Activated CD8-positive, alpha-beta memory T cell treated with anti-CD3 and anti-CD28 coated beads for 48 hours (primary cell): ENCODE data around the gene LYSMD1.
A peak's percentile ranks its signal among the peaks of the same experiment; 100 is the strongest.

Experiments used
- DNase-seq, 3 experiments: peaks; one replicate each; pipeline ENCODE4 v3.0.0-alpha.2; 2020; ENCODE audit warnings: low read depth in 2 of 3, low spot score in 2 of 3

Gene LYSMD1

GRCh38 chr1:151142411-151143056 lies 23.2 kb downstream of the LYSMD1 start:
- DNase-seq = no peak

GRCh38 chr1:151137789-151138188 lies 27.9 kb downstream of the LYSMD1 start:
- DNase-seq = no peak

DNA sequence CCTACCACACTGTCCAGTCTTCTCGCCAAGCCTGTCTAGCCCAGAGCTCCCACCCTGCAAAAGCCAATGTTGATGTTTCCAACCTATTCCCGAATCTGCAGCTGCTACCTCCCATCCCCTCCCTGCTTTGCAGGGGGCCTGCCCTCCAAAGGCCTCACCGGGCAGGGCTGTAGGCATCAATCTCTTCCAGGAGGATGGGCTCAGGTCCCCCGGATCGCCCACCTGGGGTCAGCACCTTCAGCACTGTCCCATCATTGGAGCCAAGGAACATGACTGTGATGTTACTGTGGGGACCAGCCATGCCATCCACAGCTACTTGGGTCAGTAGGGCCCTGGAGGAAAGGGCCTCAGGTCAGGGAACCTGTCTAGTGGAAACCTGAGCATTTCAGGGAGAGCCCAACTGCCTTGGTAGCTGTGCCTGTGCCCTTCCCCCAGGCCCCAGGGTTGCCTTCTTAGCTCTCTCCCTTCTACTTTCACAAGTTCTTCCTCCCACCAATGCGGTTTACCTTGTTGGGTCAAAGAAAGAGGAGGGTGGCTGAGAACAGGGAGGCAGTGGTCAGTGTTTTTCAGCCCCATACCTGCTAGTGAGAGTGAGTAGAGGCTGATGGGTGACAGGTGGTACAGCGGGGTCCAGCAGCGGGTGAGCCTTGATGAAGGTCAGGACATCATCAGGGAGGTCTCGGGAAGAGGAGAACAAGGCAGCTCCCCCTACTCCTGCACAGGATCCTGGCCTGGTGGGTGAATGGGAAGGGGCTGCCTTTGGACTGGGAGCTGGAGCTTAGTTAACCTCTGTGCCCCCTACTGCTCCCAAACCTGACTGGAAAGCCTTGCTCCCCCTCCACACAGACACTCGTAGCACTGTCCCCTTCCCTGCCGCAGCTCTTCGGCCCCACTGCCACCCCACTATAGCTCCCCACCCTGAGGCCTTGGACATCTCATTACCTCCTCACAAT lies 30.0 kb downstream of the LYSMD1 start:
- no peak for DNase-seq

DNA sequence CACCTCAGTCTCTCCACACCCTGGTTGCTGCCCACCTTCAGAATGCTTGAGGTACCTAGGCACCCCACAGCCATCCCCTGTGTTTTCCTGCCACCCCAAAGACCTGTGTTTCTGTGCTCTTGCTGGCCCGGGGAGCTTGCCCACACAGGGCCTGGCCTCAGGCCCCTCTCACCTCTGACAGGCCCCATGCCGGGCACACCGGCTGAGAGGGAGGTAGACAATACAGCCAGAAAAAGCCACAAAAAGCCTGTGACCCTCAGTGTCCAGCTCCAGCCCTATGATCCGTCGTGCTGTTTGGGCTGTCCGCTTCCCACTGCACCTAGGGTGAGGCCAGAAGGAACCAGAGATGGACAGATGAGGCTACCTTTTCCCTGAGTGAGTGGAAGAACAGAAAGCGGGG lies 30.7 kb downstream of the LYSMD1 start:
- no peak for DNase-seq

DNA sequence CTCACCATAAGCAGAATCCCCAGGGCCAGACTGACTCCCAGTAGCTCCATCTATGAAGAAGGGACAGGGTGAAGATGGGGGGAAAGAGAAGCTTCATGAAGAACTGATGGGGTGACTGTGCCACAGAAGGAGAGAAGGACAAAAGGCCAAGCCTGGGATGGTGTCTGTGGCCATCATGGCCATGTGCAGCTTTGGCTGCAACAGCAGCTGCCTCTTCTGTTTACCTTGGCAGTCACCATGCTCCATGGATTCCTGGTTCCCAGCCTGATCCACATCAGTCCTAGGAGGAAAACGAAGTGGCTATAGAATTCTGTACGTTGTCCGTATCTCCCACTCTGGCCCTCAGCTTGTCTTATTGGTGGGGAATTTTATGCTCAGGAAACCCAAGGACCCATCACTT lies 31.3 kb downstream of the LYSMD1 start:
- no peak for DNase-seq

DNA sequence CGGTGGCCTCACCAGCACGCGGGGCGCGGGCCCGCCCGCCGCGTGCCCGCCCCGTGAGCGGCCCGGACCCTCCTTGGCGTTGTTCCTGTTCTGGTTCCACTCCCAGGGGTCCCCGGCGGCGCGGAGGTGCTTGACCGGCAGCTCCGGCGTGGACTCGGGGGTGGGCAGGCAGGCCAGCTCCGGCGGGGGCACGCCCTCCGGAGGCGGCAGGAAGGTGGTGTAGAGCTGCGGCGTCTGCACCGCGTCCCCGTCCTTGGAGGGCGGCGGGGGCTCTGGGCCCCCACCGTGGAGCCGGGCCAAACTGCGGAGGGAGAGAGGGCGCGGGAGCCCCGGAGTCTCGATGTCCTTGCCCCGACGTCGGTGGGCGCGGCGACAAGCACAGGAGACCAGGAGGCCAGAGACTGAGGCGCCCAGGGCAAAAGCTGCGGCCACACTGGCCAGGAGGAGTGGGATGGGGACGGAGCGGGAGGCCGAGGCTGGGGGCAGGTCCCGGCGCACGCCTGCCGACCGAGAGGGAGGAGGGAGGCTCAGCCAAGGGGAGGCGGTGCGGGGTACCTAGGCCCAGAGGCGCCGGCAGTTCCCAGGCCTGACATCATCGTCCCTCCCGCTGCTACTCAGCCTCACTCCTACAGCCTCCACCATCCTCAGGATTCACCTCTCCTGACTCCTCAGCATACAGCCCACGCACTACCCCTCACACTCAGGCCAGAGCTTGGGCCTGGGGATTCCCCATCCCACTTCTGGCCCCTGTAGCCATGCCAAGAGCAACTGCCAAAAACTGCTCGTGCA lies 32.5 kb downstream of the LYSMD1 start:
- no peak for DNase-seq

DNA sequence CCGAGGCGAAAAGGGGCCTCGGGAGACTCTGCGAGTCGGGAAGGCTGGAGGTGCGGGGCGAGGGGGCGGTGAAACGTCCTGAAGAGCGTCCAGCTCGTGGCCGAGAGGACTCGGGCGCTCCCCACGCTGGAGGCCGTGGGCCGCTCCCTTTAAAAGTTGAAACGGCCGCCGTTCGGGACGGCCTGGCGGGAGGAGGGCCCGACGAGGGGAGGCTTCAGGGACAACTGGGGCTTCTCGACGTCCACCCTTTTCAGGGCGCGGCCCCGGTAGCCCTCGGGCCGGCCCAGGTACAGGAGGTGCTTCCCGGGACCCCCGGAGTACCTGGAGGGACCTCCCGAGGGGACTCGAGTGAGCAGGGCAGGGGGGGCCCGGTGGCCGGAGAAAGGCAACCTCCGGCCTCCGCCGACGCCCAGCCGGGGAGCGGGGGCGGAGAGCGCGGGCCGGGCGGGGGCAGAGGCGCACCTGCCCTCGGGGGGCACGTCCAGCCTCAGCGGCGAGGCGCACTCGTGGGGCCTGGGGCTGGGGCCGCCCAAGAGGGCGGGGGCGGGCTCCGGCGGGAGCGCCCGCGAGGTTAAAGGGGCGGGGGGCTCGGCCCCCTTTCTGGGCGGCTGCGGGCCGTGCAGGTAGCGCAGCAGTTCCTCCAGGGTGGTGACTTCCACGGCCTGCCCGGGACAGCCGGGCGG lies 33.2 kb downstream of the LYSMD1 start:
- DNase-seq = no peak

- DNase-seq = no peak
These were observed 33.9 kb downstream of the LYSMD1 start for GRCh38 chr1:151131701-151132334.

DNA sequence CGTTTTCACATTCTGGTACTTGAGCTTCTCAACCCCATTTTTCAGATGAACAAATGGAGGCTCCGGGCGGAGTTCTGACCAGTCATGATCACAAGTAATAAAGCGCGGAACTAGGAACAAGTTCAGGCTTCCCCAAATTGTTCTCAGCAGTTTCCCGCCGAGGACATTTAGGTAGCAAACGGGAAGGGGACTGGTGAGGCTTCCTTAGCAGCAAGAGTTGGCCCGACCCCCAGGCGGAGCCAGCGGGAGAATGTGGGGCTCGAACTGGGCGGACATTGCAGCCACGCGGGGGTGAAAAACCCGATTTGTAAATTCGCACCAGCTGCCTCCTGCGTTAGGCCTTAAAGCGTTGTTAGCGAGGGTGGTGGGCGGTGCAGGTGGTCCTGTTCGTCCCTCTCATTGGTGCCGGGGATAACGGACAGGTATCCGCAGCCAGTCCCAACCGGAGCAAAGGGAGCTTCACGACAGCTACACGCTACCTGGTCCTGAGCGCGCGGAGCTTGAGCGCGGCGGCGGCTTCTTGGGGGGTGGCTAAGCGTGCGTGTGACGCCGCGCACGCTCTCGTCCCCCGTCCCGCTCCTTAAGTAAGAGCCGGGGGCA lies 34.6 kb downstream of the LYSMD1 start:
- DNase-seq = peak; percentile 56 to 59 (median 58)

- no peak for DNase-seq
These were observed 36.9 kb downstream of the LYSMD1 start for GRCh38 chr1:151128800-151129199.

- no peak for DNase-seq
These were observed 40.8 kb downstream of the LYSMD1 start for GRCh38 chr1:151124763-151125403.

DNA sequence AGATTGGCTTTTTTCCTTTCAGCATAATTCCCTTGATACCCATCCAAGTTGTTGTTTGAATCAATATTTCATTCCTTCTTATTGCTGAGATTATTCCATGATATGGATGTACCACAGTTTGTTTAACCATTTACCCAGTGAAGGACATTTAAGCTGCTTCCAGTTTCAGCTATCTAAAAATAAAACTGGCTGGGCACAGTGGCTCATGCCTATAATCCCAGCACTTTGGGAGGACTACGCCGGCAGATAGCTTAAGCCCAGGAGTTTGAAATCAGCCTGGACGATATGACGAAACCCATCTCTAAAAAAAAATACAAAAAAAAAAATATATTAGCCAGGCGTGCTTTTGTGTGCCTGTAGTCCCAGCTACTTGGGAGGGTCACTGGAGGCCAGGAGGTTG lies 51.8 kb downstream of the LYSMD1 start:
- DNase-seq = no peak
